ENCODE measurements around the gene ACOT11. TPM values are rescaled to one million over a fixed set of nuclear protein-coding genes. Genes with fewer than 3 reads are reported as not detected.
"Not testable (repeated sequence)": the region's sequence is repeated elsewhere in the genome, so short reads cannot be mapped to it uniquely, and the experiment has no call there.

Gene ACOT11
- polyA plus RNA-seq, 3 donors = 1.1 to 2.4 (median 1.5) TPM

GRCh38 chr1:54615531-54616279, 67.7 kb downstream of the ACOT11 start:
- WGBS, 3 donors = 59 to 69% (median 63%) methylated on average over 13 of the region's 13 CpGs
- H3K27ac ChIP-seq (ENCODE audit: low read depth, low read length) = no peak overlapping the region

DNA sequence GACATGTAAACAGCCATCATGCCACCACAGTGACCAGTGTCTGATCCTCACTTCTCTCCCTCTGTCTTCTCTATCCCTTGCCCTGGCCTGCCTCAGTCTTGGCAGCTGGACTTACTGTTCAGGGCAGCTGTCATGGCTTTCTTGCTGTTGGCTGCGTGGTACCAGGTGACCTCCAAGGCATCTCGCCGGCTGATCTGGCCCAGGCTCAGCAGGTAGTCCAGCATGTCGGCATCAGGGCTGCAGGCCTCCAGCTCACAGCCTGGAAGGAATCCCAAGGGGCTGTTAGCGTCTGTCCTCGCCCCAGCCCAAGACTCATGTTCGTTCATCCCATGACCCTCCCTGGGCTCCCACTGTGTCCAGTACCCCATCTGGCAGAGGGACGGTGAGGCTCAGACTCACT, 71.7 kb downstream of the ACOT11 start:
- 73 to 81% (median 78%) methylated on average over 8 of the region's 8 CpGs for WGBS, 3 donors
- H3K27ac ChIP-seq (ENCODE audit: low read depth, low read length) = no peak overlapping the region

DNA sequence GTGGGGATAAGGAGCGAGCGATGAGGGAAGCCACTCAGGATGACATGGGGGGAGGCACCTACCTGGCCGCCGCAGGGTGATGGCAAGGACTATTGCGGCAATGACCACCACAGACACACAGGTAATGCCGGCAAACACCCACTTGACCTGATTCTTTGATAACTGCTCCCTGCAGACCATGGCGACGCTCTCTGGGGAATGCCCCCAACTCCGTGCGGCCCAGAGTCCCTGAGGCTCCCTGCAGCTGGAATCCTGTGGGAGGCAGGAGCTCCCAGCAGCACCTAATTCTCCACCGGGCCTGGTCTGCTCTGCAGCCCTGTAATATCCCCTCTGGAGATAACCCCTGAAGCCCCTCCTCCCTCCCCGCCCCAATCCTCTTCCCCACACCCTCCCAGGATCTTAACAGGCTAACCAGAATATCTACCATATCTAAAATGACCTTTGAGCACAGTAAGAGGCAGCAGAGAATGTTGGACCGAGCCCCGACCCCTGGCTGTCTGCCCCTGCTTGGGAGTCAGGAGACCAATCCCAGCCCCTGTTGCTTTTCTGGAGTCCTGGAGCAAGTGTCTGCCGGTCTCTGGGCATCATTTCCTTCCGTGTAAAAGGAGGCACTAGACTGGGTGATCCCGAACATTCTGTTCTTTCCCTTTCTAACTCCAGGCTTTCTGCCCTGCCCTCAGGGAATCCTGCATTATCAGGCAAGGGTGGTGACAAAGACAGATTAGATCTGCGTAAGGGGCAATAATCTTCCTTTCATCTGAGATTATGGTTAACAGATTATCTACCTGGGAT, 75.4 kb downstream of the ACOT11 start, which contains the start of gene FAM151A:
Gene FAM151A (minus strand): TSS at position 310 of the 792 bp plus-strand sequence. CDS start 130 bp downstream, at position 180.
- WGBS, 3 donors = 68 to 75% (median 73%) methylated on average over 18 of the region's 18 CpGs
- H3K27ac ChIP-seq (ENCODE audit: low read depth, low read length) = no peak within 1 kb of the TSS

DNA sequence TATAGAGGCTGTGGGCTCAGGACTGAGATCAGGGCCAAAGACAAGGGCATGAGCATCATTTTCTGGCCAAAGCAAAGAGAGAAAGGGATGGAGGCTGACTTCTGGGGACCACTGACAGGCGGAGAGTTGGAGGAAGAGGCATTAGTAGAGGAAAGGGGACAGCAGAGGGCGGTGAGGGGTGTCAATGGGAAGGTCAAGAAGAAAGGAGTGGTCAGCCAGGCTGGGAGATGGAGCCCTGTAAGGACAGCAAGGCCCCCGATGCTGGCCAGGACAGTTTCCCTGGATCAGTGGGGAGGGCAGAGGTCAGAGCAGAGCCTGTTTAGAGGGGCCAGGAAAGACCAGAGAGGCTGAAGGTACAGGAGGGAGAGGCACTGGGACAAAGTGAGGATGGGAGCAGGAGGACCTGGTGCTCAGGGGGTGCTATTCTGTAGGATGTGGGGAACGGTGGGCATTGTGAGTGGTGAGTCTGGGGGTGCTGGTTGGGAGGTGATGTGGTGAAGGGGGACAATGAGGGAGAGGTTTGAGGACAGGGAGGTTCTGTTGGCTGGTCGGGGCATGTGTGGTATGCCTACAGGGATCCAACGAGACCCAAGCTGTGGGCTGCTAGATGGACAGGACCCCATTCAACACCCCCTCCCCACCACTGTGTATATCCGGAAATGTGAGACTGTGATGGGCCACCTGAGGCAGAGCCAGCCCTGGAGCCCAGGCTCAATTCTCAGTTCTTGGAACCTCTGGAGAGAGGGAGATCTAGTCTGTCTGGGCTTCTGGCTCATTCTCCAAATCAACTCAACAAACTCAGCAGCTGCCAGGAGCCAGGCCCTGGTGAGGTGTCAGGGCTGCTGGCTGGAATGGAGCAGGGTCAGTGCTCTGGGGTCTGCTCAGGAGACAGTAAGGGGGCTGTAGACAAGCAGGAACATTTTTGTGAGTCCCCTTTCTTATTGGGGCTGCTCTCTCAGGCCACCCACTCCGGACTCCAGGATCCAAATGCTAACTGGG, 76.7 kb downstream of the ACOT11 start:
- 65 to 87% (median 68%) methylated on average over 8 of the region's 8 CpGs for WGBS, 3 donors
- H3K27ac ChIP-seq (ENCODE audit: low read depth, low read length) = no peak overlapping the region

GRCh38 chr1:54627196-54627595, 79.2 kb downstream of the ACOT11 start:
- 63 to 73% methylated on average over 8 to 10 of the region's 10 CpGs; no CpG with 5 or more reads in 1 of the 3 donors for WGBS, 3 donors
- H3K27ac ChIP-seq (ENCODE audit: low read depth, low read length) = no peak overlapping the region

- 85 to 96% (median 93%) methylated on average over 7 of the region's 7 CpGs for WGBS, 3 donors
- H3K27ac ChIP-seq (ENCODE audit: low read depth, low read length) = not testable (repeated sequence)
Measured at GRCh38 chr1:54635804-54636203, 87.8 kb downstream of the ACOT11 start.

DNA sequence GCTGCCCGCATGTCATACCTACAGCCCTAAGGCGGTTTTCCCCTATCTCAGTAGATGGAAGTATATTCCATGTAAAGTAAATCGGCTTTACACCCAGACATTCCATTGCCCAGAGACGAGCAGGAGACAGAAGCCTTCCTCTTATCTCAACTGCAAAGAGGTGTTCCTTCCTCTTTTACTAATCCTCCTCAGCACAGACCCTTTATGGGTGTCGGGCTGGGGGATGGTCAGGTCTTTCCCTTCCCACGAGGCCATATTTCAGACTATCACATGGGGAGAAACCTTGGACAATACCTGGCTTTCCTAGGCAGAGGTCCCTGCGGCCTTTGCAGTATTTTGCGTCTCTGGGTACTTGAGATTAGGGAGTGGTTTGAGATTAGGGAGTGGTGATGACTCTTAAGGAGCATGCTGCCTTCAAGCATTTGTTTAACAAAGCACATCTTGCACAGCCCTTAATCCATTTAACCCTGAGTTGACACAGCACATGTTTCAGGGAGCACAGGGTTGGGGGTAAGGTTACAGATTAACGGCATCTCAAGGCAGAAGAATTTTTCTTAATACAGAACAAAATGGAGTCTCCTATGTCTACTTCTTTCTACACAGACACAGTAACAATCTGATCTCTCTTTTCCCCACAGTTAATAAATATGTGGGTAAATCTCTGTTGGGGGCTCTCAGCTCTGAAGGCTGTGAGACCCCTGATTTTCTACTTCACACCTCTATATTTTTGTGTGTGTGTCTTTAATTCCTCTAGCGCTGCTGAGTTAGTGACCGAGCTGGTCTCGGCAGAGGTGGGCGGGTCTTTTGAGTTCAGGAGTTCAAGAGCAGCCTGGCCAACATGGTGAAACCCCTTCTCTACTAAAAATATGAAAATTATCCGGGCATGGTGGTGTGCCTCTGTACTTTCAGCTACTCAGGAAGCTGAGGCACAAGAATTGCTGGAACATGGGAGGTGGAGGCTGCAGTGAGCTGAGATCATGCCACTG, 88.7 kb downstream of the ACOT11 start:
- 58 to 75% (median 70%) methylated on average over 13 to 14 of the region's 14 CpGs for WGBS, 3 donors
- H3K27ac ChIP-seq (ENCODE audit: low read depth, low read length) = not testable (repeated sequence)

DNA sequence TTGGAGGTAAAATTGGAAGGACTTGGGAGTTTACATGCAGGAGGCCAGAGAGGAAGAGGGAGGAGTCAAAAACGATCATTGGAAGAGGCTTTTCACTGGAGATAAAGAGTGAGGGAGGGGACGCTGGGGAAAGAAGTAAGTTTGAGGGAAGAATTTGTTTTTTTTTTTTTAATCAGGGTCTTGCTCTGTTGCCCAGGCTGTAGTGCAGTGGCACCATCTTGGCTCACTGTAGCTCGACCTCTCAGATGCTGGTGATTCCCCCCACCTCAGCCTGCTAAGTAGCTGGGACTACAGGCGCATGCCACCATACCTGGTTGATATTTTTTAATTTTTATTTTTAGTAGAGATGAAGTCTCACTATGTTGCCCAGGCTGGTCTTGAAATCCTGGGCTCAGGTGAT, 92.3 kb downstream of the ACOT11 start:
- WGBS, 3 donors = 62 to 70% (median 67%) methylated on average over 4 of the region's 4 CpGs

GRCh38 chr1:54640863-54641836, 93.1 kb downstream of the ACOT11 start, which contains the start of gene MROH7:
Gene MROH7, plus strand, starts transcription at chr1:54641786. Its CDS starts 11,141 bp downstream, at chr1:54652927.
- WGBS, 3 donors = 73 to 78% (median 77%) methylated on average over 8 of the region's 8 CpGs
- no peak within 1 kb of the TSS for H3K27ac ChIP-seq (ENCODE audit: low read depth, low read length)

More for the DNA sequence above, 92.3 kb downstream of the ACOT11 start:
- H3K27ac ChIP-seq (ENCODE audit: low read depth, low read length) = no peak overlapping the region

DNA sequence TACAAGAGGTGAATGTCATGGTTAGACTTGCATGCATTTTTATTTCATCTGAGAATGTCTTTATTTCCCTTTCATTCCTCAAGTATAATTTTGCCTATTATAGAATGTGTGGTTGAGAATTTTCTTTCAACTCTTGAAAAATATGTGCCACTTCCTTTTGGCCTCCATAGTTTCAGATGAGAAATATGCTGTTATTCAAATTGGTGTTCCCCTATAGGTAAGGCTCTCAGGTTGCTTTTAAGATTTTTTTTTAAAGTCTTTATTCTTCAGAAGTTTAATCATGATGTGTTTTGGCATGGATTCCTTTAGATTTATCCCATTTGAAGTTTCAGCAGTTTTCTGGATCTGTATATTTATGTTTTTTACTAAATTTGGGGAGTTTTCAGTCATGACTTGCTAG, 95.7 kb downstream of the ACOT11 start:
- H3K27ac ChIP-seq (ENCODE audit: low read depth, low read length) = no peak overlapping the region

DNA sequence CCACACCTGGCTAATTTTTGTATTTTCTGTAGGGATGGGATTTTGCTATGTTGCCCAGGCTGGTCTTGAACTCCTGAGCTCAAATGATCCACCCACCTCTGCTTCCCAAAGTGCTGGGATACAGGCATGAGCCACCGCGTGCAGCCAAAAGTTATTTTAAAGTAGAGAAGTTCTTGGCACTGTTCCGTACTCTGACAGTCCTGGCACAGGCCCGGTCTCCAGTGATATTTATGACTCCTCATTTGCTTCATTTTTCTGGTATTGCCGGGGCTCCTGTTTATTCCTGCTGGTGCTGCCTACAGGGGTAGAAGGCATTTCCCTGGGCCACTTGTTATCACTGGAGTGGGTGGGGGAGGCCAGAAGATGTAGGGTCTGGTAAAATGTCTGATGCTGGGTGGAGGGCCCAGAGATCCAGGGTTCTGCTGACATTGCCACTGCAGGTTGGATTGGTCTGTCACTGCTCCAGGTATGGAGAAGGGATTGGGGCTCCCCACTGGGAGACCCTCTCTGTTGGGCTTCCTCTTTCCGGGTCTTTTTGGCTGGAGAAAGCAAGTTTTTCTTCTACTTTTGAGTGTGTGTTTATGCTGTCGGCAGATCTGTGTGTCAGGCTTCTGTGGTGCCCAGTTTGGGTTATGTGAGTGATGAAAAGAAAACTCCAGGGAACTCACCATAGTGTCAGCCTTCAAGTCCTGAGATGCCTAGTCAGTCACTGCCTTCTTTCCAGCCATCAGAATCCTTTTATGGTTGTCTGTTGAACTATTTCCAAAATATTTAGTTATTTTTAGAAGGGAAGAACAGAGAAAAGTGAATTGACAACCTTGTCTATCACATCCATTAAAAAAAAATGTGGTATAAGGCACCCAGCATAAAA, 98.0 kb downstream of the ACOT11 start:
- WGBS, 3 donors = 57 to 77% (median 60%) methylated on average over 7 of the region's 7 CpGs
- no peak overlapping the region for H3K27ac ChIP-seq (ENCODE audit: low read depth, low read length)

GRCh38 chr1:54649130-54649898, 101.3 kb downstream of the ACOT11 start:
- WGBS, 3 donors = 52 to 78% (median 67%) methylated on average over 5 of the region's 5 CpGs
- no peak overlapping the region for H3K27ac ChIP-seq (ENCODE audit: low read depth, low read length)

DNA sequence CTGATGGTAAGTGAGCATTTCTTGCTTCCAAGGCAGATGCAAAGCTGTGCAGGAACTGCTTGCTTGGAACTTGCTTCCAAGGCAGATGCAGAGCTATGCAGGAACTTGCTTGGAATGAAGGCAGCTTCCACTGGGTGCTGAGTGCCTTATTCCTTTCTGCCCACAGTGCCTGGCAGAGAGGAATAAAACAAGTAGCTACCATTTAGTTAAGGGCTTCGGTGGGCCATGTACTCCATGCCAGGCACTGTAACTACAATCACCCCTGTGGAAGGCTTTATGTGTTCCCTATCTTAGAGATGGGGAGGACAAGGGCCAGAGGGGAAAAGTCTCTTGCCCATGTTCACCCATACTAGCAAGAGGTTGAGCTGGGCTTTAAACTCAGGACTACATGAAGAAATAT, 101.9 kb downstream of the ACOT11 start:
- no peak overlapping the region for H3K27ac ChIP-seq (ENCODE audit: low read depth, low read length)
- 88 to 95% (median 89%) methylated on average over 1 of the region's 1 CpG for WGBS, 3 donors

GRCh38 chr1:54650417-54650816, 102.4 kb downstream of the ACOT11 start:
- WGBS, 3 donors = 84 to 90% (median 84%) methylated on average over 3 of the region's 3 CpGs
- no peak overlapping the region for H3K27ac ChIP-seq (ENCODE audit: low read depth, low read length)

DNA sequence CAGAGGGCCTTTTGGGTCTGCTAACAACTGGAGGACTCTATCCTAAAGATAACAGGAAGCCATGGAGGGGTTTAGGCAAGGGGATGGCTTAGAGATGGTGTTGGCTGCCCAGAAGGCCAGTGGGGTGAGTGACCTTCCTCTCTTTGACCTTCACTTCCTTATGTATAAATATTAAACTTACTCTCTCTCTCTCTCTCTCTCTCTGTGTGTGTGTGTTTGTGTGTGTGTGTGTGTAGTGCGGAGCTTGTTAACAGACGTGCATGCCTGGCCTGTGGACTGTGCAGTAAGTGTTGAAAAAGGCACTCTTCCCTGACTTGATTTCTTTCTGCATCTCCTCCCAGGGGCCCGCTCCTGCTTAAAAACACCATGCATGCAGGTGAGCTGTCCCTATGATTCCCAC, 103.6 kb downstream of the ACOT11 start:
- WGBS, 3 donors = 60 to 78% (median 71%) methylated on average over 3 of the region's 3 CpGs
- no peak overlapping the region for H3K27ac ChIP-seq (ENCODE audit: low read depth, low read length)
